Fibroblast of skin of back (primary cell): Measurements from ENCODE around the gene PPP1R7.

Source experiments
- DNase-seq: peaks from one replicate; pipeline ENCODE4 v3.0.0-alpha.2; 2013

The PPP1R7 gene

DNA sequence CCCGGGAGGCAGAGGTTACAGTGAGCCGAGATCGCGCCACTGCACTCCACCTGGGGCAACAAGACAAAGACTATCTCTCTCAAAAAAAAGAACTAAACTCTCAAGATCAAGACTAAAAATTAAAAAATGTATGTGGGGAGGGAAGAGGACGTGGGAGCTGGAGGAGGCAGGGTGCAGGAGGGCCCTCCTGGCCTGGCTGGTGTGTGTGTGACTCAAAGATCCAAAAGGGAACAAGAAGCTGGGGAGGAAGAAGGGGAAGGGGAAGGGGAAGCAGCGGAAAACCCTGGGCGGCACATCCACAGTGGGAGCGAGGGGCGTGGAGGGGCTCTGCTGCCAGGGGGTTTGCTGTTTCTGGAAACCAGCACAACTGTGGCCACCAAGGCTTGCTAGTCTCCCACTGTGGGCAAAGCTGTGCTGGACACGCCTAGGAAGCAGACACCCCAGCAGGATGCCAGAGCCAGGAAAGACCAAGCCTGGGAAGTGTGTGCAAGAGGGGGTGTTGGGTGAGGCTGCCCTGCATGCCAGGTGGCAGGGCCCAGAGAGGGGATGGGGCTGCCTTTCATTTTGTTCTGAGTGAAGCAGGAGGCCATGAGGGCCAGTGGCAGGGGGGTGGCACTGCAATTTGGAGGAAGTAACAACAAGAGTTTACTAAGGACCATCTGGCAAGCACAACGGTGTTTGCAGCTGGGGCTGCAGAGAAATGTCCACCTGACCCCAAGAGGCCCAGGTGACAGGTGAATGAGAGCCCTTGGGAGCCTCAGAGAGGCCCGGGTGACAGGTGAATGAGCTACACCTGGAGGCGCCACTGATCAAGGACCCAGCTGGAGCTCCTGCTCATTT is 82.7 kb downstream of the PPP1R7 start:
- DNase-seq: no peak
